Stimulated activated CD8-positive, alpha-beta memory T cell treated with anti-CD3 and anti-CD28 coated beads, Interleukin-4, amount 100 ng/mL, for 4 hours (primary cell): ENCODE data around the gene TEX53.
A peak's percentile ranks its signal among the peaks of the same experiment; 100 is the strongest.

ENCODE experiments used
- DNase-seq, 2 donors: peaks; one replicate each; pipeline ENCODE4 v3.0.0-alpha.2; 2020; ENCODE audit warnings: low read depth in 2 of 2, low spot score in 1 of 2

Gene TEX53

DNA sequence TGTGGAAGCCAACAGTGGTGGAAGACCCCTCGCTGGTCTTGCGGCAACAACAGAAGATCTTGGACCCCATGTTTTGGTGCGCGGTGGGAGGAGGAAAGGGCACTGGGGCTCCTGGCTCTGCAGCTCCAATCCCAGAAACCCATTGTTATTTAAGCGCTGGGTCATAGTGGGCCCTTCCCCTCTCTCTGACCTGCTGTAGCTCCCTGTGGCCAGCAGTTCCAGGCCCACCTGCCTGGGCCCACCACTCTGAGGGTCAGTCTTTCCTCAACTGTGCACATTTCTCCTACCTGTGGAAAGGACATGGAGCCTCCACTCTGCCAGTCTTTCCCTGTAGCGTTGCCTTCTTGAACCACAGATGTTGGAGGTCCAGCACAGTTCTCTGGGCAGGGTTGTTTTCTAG is at the start of gene TEX53:
Gene TEX53, minus strand, starts transcription at position 101 of the 400 bp plus-strand sequence. Its CDS starts 31 bp downstream, at position 70.
- no peak for DNase-seq

DNA sequence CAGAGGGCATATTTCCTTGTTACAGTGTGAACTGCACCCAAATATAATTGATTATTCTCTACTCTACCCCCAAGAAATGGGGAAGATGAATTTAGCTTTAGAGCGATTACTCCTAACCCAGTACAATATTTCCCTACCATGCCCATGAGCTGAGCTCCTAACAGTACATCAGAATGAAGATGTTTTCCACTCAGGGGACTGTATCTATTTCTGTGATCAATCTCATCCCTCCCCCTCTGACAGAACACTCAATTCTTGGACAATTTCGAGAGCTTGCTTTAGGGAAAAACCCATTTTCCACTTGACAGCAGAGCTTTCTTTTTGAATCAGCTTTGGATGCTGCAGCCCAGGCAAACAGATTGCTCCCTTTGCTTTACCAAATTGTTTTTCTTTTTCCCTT is 49.1 kb upstream of the TEX53 start:
- DNase-seq, result no peak

DNA sequence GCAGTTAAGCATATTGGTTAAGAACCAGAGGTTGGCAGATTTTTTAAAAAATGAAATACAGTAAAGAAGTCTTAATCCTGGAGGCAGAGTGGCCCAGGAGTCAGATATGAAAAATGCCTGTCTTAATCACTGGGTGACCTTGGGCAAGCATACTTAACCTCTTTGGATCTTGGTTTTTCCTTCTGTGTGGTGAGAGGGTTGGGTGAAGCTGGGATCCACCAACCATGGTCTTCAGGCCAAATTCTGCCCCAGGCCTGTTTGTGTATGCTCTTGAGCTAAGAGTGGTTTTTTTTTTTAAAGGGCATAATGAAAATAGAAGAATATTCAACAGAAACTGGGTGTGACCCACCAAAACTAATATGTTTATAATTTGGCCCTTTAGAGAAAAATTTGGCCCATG is 44.4 kb upstream of the TEX53 start:
- DNase-seq, result no peak

DNA sequence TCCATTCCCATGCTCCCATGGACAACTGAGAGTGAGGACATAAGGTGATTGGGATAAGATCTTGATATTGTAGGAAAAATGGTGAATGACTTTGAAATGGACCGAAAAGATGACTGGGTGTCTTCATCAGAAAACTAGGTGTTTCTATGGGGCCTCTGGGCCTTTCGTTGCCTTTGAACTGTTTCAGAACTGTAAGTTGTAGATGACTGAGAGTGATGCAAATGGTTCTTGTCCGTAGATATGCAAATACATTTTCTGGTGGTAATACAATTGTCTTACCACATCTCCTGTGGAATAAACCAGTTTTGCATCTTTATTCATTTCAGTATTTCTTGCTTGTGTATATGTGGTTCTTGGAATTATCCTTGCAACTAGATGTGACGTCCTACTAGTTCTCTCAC is 40.3 kb upstream of the TEX53 start:
- DNase-seq, result no peak

DNA sequence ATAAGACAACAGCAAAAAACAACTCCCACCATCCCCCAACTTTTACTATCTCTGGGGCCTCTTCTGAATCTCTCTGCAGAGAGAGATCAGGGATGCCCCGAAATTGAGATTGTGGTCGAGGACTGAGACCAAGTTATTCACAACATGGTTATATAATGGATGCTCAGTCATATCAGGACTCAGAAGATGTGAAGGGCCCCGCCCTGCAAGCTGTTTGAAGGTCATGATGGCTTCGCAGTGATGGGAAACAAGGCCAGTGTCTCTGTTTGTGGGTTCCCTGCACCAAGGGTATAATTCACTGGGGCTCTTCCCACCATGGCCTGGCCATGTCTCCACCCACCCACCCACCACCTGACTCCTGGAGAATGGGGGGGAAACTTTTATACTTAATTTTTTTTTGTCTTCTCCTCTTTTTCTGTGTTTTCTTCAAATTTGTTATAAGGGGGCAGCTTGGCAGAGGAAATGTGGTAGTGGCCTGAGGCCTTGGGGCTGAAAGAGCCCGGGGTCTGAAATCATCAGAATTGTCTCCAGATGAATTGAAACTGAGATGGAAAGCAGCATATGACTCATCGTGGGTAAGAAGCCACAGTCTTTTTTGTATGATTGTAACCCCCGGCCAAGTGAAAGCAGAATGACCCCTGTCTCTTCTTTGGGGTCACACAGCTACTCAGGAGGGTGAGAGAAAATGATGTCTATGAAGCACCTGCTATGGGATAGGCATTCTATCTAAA is 39.4 kb upstream of the TEX53 start:
- no peak for DNase-seq

DNA sequence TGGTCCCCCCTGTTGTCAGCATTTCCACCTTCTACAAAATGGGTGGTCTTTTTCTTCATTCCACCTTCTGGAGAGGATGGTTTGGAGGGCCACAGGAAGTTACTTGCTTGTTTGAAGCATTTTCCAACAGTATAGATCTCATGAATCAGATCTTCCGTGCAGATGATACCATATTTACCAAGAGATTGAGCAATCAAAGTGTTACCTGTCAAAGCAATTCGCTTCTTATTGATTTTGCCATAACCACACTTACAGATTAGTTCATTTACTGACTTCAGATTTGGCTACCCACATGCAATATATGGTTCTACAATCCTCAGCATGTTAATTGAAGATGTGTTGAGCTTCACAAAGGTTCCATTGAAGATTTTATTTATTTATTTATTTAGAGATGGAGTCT is 38.3 kb upstream of the TEX53 start:
- no peak for DNase-seq

DNA sequence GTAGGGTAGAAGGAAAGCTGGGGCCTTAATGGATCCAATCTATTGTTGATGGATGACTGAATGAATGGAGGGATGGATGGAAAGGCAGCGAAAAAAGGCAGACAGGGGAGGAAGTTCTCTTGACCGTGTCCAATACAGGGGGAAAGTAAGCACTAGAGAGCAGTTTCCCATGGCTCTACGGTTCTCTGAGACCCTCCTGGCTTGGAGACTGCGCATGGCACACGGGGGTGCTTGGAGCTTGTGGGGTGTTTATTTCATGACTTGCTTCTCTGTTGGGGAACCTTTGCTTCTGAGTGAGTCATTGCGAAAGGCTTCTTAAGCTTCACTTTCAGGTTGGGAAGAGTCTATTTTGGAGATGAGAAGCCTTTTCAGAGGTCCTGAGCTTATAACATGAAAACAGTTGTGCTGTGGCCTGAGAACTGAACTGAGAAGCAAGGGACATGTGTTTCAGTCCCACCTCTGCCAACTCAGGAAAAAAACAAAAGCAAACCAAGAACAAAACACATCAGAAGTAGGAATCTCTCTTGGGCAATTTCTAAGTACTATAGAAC is 37.2 kb upstream of the TEX53 start:
- no peak for DNase-seq

DNA sequence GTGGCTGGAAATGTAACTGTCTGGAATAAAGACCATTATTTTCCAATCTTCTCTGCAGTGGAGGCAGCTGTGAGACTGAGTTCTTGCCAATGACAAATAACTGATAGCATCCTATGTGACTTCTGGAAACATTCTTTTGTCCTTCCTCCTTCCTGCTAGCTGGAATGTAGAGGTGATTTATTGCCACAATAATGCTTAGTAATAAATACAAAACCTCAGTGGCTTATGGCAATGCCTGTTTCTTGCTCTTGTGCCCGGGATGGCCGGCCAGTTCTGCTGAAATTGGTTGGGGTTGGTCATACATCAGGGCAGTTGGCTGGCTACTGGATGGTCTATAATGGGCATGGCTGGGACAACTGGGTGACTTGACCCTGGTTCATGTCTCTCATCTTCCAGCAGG is 36.5 kb upstream of the TEX53 start:
- no peak for DNase-seq

DNA sequence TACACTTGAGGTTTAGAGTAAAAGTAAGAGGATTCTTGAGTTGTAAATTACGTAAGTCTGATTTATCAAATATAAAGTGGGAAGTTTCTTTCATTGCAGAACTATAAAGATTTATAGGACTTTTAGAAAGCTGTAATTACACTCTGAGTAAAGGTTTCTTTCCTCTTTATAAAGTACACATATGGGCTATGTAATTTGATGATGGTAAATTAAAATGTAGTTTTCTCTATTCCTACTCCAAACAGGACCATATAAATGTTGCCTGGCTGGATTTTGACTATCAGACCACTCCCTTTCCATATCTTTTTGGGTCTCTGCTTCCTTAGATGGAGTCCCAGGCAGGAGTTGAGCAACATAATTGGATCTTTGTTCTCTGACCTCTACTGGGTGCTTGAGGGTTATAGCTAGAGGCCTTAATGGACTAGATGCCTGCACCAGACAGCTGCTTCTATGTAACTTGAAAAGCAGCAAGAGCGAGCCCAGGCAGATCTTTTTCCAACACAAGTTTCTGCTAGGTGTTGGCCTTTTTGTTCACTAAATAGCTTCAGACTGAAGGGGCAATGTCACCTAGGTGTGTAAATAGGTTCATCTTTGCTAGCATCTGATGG is 35.7 kb upstream of the TEX53 start:
- DNase-seq, result no peak

DNA sequence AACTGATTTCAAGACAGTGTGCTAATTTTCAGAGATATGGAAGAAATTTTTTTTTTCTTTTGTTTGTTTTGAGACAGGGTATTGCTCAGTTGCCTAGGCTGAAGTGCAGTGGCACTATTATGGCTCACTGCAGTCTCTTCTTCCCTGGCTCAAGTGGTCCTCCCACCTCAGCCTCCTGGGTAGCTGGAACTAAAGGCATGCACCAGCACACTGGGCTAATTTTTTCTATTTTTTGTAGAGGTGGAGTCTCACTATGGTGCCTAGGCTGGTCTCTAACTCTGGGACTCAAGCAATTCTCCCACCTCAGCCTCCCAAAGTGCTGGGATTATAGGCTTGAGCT is 34.3 kb upstream of the TEX53 start:
- DNase-seq, result no peak

DNA sequence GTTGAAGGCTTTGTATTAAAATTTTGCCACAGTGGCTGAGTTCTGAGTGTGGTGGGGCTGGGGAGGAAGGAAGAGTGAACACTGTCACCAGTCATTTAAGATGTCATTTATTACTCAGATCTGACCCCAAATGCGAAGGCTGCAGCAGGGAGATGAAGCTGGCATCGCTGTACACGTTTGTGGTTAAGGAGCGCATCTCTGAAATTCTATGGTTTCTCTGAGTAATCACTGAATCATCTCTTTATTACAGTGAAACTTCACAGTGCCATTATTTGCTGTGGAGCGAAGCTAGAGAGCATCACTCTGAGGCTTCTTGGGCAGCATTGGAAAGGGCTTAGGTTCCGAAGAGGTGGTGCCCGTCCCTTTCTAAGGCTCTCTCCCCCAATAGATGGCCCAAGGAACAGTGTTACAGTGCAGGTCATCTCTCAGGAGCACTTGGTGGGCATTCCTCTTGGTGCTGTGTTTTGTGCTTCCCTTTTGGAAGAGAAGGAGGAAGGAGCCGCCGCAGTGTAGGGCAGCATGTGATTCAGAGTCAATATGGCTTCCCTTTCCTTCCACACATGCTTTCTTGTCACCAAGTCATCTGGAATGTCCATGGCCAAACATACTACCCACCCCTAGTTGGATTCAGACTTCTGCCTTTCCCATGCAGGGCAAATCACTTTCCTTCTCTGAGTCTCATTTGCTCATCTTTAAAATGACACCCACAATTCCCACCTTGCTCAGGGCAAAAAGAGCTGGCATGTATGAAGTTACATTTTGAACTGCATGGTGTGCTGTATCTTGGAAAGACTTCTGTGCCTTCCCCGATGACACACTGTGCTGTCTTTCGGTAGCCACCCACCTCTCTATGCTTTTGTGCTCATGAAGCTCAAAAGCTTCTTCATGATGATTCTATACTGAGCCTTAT is 33.7 kb upstream of the TEX53 start:
- DNase-seq, result peak; percentile 24 to 51

DNA sequence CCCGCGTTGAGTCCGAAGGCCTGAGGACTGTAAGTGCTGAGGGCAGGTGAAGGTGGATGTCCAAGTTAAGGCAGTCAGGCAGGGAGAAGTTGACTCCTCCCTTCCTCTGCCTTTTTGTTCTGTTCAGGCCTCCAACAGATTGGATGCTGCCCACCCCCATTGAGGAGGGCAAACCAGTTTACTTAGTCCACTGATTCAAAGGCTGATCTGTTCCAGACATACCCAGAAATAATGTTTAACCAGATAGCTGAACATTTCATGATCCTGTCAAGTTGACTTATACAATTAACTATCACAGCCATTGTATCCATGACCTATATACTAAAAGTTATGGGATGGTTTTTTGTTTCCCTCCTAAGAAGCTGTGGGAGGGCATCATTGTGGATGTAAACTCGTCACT is 32.7 kb upstream of the TEX53 start:
- DNase-seq, result no peak

DNA sequence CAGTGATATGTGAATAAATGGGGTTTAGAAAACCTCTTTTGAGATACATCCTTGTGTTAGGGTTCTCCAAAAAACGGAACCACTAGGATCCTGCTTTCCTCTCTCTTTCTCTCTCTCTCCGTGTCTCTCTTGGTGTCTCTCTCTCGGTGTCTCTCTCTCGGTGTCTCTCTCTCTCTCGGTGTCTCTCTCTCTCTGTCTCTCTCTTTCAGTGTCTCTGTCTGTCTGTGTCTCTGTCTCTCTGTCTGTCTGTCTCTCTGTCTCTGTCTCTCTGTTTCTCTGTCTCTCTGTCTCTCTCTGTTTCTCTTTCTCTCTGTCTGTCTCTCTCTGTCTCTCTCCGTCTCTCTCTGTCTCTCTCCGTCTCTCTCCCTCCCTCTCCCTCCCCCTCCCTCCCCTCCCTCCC is 32.2 kb upstream of the TEX53 start:
- DNase-seq, result no peak

DNA sequence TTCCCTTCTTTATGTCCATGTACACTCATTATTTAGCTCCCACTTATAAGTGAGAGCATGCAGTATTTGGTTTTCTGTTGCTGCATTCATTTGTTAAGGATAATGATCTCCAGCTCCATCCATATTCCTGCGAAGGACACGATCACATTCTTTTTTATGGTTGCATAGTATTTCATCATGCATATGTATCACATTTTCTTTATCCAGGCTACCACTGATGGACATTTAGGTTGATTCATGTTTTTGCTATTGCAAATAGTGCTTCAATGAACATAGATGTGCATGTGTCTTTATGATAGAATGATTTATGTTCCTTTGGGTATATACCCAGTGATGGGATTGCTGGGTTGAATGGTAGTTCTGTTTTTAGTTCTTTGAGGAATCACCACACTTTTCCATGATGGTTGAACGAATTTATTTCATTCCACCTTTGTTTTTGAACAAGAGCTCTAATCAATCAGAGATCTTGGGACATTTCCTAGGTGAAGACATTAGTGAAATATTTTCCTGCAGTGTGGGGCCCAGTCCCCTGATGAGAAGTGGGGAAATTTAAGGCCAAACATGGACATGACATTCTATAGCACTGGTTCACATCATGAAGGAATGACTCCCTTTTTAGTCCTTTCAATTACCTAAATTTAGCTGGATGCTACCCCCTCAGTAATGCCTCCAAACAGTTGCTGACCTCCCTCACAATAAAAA is 31.5 kb upstream of the TEX53 start:
- DNase-seq, result no peak

DNA sequence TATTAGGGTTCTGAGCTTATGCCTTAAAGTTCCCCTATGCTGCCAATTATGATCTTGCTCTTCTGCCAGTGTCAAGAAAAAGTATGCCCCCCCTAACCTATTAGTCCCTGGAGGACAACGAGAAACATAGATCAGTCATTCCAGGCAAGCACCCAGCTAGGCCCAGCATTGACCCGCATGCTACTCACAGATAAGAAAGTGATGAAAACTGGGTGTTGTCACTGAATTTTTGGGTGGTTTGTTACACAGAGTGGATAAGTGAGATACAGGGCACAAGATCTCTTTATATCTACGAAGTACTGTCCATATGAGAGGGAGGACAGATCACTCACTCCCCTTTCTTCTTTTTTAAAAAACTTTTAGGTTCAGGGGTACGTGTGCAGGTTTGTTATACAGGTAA is 30.8 kb upstream of the TEX53 start:
- no peak for DNase-seq

DNA sequence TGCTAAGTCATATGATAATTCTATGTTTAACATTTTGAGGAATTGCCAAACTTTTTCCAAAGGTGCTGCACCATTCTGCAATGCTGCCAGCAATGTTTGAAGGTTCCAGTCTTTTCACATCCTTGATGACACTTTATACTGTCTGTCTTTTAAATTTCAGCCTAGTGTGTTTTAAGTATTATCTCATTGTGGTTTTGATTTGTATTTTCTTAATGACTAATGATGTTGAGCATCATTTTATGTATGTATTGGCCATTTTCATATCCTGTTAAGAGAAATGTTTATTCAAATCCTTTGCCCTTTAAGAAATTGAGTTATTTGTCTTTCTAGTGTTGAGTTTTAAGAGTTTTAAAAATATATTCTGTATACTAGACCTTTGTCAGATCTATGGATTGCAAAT is 29.4 kb upstream of the TEX53 start:
- no peak for DNase-seq

DNA sequence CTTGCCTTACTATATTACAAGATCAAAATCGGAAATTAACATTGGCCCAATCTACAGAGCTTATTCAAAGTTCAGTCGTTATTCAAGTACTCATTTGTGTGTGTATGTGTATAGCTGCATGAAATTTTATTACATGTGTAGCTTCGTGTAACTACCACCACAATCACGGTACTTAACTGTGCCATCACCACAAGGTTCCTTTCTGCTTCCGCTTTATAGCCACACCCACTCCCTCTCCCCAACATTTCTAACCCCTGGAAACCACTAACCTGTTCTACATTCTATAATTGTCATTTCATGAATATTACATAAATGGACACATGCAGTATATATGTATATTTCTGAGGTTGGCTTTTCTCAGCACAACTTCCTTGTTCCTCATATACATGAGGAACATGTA is 28.3 kb upstream of the TEX53 start:
- DNase-seq, result no peak

DNA sequence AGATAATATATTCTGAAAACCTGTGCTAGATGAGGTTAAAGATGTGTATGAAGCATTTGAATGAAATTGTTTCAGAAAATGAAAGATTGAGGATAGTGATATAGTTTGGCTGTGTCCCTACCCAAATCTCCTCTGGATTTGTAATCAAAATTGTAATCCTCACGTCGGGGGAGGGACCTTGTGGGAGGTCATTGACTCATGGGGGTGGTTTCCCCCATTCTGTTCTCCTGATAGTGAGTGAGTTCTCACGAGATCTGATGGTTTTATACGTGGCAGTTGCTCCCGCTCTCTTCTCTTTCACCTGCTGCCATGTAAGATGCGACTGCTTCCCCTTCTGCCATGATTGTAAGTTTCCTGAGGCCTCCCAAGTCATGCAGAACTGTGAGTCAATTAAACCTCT is 26.4 kb upstream of the TEX53 start:
- DNase-seq, result no peak

DNA sequence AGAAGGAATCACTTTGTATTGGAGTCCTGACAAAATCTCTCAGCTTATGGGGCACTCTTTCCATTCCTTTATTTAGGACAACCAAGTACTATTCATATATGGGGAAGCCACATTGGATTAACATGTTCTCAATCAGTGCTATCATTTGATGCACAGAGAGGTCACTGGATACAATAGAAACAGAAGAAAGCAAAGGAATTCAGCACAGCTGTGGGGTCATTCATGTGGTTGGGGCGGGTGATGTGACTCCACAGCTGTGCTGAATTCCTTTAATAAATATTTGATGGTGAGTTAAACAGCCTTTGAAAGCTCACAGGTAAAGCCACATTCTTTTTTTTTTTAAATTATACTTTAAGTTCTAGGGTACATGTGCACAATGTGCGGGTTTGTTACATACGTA is 25.2 kb upstream of the TEX53 start:
- DNase-seq, result no peak

DNA sequence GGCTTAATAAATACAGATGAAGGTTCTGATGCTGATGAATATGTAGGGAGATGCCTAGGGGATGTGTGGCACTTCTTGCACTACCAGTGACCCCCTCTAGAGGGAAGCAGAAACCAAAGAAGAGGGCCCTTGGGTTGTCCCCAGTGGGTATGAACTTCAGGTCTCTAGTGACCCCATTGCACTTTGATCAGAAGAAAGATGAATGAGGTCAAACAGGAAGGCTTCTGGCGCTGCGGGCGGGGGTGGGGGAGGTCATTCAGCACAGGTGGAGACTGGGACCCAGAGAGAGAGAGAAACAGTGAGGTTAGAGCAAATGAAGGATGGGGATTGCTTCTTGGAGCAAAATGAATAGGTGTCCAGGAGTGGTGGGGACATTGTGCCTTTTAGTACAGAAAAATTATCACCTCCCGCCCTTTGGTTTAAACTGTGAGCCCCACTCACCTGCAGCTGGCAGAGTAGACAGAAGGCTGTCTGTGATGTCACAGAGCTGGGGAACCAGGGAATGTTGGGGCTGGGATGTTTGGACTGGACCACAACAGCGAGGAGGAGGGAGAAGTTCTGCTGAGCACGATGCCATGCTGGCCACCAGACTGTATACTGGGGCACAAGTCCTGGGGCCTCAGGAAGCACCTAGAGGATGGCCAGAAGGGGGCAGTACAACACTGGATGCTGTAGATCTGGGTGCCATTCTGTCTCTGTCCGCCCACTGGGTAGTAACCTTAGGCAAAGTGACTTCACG is 24.2 kb upstream of the TEX53 start, which contains the start of gene TEX48:
Gene TEX48, minus strand, starts transcription at position 599 of the 739 bp plus-strand sequence. CDS start 10,469 bp downstream, outside the sequence.
- peak; percentile 54 to 66 for DNase-seq
